Liver (tissue), 9 donors: ENCODE measurements around the gene COMMD1. TPM values are rescaled to one million over a fixed set of nuclear protein-coding genes. Genes with fewer than 3 reads are reported as not detected.
"Not testable (repeated sequence)": the region's sequence is repeated elsewhere in the genome, so short reads cannot be mapped to it uniquely, and the experiment has no call there.

ENCODE experiments used
- DNase-seq: peaks from one replicate; pipeline ENCODE4 v3.0.0-alpha.2; 2017; ENCODE audit warnings: low spot score
- H3K27ac ChIP-seq, 2 donors: one replicate each; pipeline ENCODE4 v1.7.0; 2013; ENCODE audit warnings: inconsistent platforms in 2 of 2, low read length in 2 of 2, control low read depth in 1 of 2, low read depth in 1 of 2, mild to moderate bottlenecking in 1 of 2
- H3K27me3 ChIP-seq, 4 donors: one replicate each; pipeline versions ENCODE4 v1.6.1 to v1.7.0; 2013; ENCODE audit warnings: low read length in 3 of 4, inconsistent platforms in 1 of 4, mild to moderate bottlenecking in 1 of 4, moderate library complexity in 1 of 4; ENCODE audit not compliant: control insufficient read depth in 4 of 4, insufficient read depth in 4 of 4
- H3K36me3 ChIP-seq, 4 donors: one replicate each; pipeline versions ENCODE4 v1.6.1 to v1.7.0; 2013; ENCODE audit warnings: low read length in 3 of 4, mild to moderate bottlenecking in 3 of 4, low read depth in 1 of 4, moderate library complexity in 1 of 4; ENCODE audit not compliant: control insufficient read depth in 4 of 4, insufficient read depth in 3 of 4
- H3K4me1 ChIP-seq, 4 donors: one replicate each; pipeline versions ENCODE4 v1.6.1 to v1.7.0; 2013; ENCODE audit warnings: low read length in 3 of 4, mild to moderate bottlenecking in 3 of 4, moderate library complexity in 1 of 4; ENCODE audit not compliant: control insufficient read depth in 4 of 4, insufficient read depth in 4 of 4
- H3K4me3 ChIP-seq, 3 donors: one replicate each; pipeline versions ENCODE4 v1.6.1 to v1.7.0; 2013; ENCODE audit warnings: low read length in 3 of 3, control low read depth in 1 of 3, low read depth in 1 of 3, mild to moderate bottlenecking in 1 of 3
- H3K9ac ChIP-seq, 2 donors: one replicate each; pipeline ENCODE4 v1.7.0; 2013; ENCODE audit warnings: low read length in 2 of 2, mild to moderate bottlenecking in 2 of 2, moderate library complexity in 2 of 2, control low read depth in 1 of 2, low read depth in 1 of 2
- H3K9me3 ChIP-seq, 4 donors: one replicate each; pipeline versions ENCODE4 v1.6.1 to v1.7.0; 2013; ENCODE audit warnings: low read length in 3 of 4; ENCODE audit not compliant: control insufficient read depth in 4 of 4
- EGR1 ChIP-seq, 2 donors: IDR thresholded peaks; 2 replicates each; pipeline ENCODE4 v1.6.1; 2016 to 2018; ENCODE audit warnings: antibody characterized with exemption in 2 of 2, low read depth in 2 of 2
- FOXA1 ChIP-seq: IDR thresholded peaks from 2 replicates; pipeline ENCODE4 v1.6.1; 2016; ENCODE audit warnings: antibody characterized with exemption
- FOXA2 ChIP-seq: IDR thresholded peaks from 2 replicates; pipeline ENCODE4 v1.6.1; 2016; ENCODE audit warnings: antibody characterized with exemption
- GABPA ChIP-seq, 2 donors: IDR thresholded peaks in 1 of 2; conservative IDR thresholded peaks in 1 of 2; 2 replicates each; pipeline ENCODE4 v1.6.1; 2016; ENCODE audit warnings: antibody characterized with exemption in 2 of 2, mild to moderate bottlenecking in 1 of 2, moderate library complexity in 1 of 2
- HNF4A ChIP-seq, 2 donors: conservative IDR thresholded peaks; 2 replicates each; pipeline ENCODE4 v1.6.1; 2016; ENCODE audit warnings: antibody characterized with exemption in 2 of 2, mild to moderate bottlenecking in 2 of 2
- HNF4G ChIP-seq: IDR thresholded peaks from 2 replicates; pipeline ENCODE4 v1.6.1; 2016; ENCODE audit warnings: antibody characterized with exemption
- JUND ChIP-seq, 2 donors: IDR thresholded peaks; 2 replicates each; pipeline ENCODE4 v1.6.1; 2016; ENCODE audit warnings: antibody characterized with exemption in 2 of 2
- NR2F2 ChIP-seq: IDR thresholded peaks from 2 replicates; pipeline ENCODE4 v1.6.1; 2016; ENCODE audit warnings: antibody characterized with exemption
- RAD21 ChIP-seq, 2 donors: IDR thresholded peaks; 2 replicates each; pipeline ENCODE4 v1.6.1; 2016; ENCODE audit warnings: antibody characterized with exemption in 2 of 2, mild to moderate bottlenecking in 2 of 2
- RXRA ChIP-seq, 2 donors: IDR thresholded peaks; 2 replicates each; pipeline ENCODE4 v1.6.1; 2017 to 2018; ENCODE audit warnings: antibody characterized with exemption in 2 of 2, mild to moderate bottlenecking in 1 of 2
- SP1 ChIP-seq: IDR thresholded peaks from 2 replicates; pipeline ENCODE4 v1.6.1; 2018; ENCODE audit warnings: antibody characterized with exemption, mild to moderate bottlenecking
- TAF1 ChIP-seq: conservative IDR thresholded peaks from 2 replicates; pipeline ENCODE4 v1.6.1; 2016; ENCODE audit warnings: antibody characterized with exemption, mild to moderate bottlenecking
- YY1 ChIP-seq: IDR thresholded peaks from 2 replicates; pipeline ENCODE4 v1.6.1; 2016; ENCODE audit warnings: antibody characterized with exemption, mild to moderate bottlenecking
- WGBS: extraction: QIAGEN DNeasy Blood & Tissue Kit; methylation state at CpG from one replicate; pipeline ENCODE4 v1.1.7; 2013; 5-methylcytosine and 5-hydroxymethylcytosine counted together
- polyA plus RNA-seq, 2 donors: library from polyadenylated mRNA; stranded (reverse) in 1 of 2; unstranded in 1 of 2; fragments of 200-250 nt in 1 of 2; fragments of >200 nt in 1 of 2; fragmentation: Nextera tagmentation in 1 of 2; extraction: Ambion mirVana in 1 of 2; gene quantifications; one replicate each; pipeline versions ENCODE4 v1.2.1 to v1.2.3, GENCODE V29; 2013 to 2015
- total RNA-seq, 2 donors: library from RNA; depleted of rRNA; stranded (reverse); fragments of >200 nt; gene quantifications; one replicate each; pipeline ENCODE4 v1.2.3, GENCODE V29; 2014
- TF ChIP-seq, protein P1 (sequence below): IDR thresholded peaks from 2 replicates; pipeline ENCODE4 v1.6.1; 2016; ENCODE audit warnings: antibody characterized with exemption
- TF ChIP-seq, protein P2 (sequence below): IDR thresholded peaks from 2 replicates; pipeline ENCODE4 v1.6.1; 2016; ENCODE audit warnings: antibody characterized with exemption, mild to moderate bottlenecking
- TF ChIP-seq, protein P3 (sequence below): fragments of 150-350 bp; IDR thresholded peaks from 2 replicates; pipeline ENCODE4 v1.5.1; 2017; ENCODE audit warnings: improper control_type of control experiment, low read depth, low read length; ENCODE audit not compliant: missing input control
- TF ChIP-seq, protein P4 (sequence below): IDR thresholded peaks from 2 replicates; pipeline ENCODE4 v1.6.1; 2016; ENCODE audit warnings: antibody characterized with exemption
- donor health status: healthy.
- donor health status: healthy.
- donor health status: healthy.
- donor health status: healthy.
- donor health status: healthy.

Gene COMMD1
- total and polyA plus RNA-seq, 4 donors: 17.4 to 47.9 (median 20.7) TPM

DNA sequence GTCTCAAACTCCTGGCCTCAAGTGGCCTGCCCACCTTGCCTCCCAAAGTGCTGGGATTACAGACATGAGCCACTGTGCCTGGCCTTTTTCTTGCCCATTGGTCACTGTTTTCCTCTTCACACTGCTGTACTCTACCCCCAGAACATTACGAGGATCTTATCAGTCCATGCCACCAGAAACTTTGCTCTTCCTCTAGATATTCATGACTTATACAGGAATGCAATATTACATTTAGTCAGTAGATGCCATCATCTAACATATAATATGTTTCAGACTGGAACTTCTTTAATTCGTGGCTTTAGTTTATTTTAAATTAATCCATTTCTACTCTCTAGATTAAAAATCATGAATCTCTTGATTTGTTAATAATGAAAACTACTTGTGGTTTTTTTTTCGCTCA, 135.5 kb downstream of the COMMD1 start:
- Histone ChIP-seq H3K27me3 (no peaks in the 10 kb centered on the region), H3K9me3 (peaks cover 0 to 3% (median under 1%) of the 10 kb centered on the region in 4 donors), H3K36me3 (no peaks in the 10 kb centered on the region), H3K27ac (no peak overlapping the region), H3K4me1 (peaks cover 0 to 2% (median 0%) of the 10 kb centered on the region in 4 donors), H3K4me3 (no peak overlapping the region), H3K9ac (no peak overlapping the region)
- TF ChIP-seq RAD21 (IDR thresholded peaks at IDR 0.05): no peak
- no peak for TF ChIP-seq TAF1
- TF ChIP-seq, protein P1, sequence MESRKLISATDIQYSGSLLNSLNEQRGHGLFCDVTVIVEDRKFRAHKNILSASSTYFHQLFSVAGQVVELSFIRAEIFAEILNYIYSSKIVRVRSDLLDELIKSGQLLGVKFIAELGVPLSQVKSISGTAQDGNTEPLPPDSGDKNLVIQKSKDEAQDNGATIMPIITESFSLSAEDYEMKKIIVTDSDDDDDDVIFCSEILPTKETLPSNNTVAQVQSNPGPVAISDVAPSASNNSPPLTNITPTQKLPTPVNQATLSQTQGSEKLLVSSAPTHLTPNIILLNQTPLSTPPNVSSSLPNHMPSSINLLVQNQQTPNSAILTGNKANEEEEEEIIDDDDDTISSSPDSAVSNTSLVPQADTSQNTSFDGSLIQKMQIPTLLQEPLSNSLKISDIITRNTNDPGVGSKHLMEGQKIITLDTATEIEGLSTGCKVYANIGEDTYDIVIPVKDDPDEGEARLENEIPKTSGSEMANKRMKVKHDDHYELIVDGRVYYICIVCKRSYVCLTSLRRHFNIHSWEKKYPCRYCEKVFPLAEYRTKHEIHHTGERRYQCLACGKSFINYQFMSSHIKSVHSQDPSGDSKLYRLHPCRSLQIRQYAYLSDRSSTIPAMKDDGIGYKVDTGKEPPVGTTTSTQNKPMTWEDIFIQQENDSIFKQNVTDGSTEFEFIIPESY: no peak
- no peak for TF ChIP-seq YY1
- TF ChIP-seq, protein P2, sequence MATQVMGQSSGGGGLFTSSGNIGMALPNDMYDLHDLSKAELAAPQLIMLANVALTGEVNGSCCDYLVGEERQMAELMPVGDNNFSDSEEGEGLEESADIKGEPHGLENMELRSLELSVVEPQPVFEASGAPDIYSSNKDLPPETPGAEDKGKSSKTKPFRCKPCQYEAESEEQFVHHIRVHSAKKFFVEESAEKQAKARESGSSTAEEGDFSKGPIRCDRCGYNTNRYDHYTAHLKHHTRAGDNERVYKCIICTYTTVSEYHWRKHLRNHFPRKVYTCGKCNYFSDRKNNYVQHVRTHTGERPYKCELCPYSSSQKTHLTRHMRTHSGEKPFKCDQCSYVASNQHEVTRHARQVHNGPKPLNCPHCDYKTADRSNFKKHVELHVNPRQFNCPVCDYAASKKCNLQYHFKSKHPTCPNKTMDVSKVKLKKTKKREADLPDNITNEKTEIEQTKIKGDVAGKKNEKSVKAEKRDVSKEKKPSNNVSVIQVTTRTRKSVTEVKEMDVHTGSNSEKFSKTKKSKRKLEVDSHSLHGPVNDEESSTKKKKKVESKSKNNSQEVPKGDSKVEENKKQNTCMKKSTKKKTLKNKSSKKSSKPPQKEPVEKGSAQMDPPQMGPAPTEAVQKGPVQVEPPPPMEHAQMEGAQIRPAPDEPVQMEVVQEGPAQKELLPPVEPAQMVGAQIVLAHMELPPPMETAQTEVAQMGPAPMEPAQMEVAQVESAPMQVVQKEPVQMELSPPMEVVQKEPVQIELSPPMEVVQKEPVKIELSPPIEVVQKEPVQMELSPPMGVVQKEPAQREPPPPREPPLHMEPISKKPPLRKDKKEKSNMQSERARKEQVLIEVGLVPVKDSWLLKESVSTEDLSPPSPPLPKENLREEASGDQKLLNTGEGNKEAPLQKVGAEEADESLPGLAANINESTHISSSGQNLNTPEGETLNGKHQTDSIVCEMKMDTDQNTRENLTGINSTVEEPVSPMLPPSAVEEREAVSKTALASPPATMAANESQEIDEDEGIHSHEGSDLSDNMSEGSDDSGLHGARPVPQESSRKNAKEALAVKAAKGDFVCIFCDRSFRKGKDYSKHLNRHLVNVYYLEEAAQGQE: no peak
- TF ChIP-seq HNF4A (conservative IDR thresholded peaks at IDR 0.05): no peak
- no peak for TF ChIP-seq JUND (IDR thresholded peaks at IDR 0.05)
- no peak for TF ChIP-seq GABPA (IDR thresholded peaks at IDR 0.05 in 1 of 2, conservative IDR thresholded peaks at IDR 0.05 in 1 of 2)
- TF ChIP-seq SP1: no peak
- TF ChIP-seq FOXA1: no peak
- TF ChIP-seq EGR1 (IDR thresholded peaks at IDR 0.05; ENCODE audit: low read depth in 2 of 2): no peak
- no peak for TF ChIP-seq HNF4G
- TF ChIP-seq, protein P3, sequence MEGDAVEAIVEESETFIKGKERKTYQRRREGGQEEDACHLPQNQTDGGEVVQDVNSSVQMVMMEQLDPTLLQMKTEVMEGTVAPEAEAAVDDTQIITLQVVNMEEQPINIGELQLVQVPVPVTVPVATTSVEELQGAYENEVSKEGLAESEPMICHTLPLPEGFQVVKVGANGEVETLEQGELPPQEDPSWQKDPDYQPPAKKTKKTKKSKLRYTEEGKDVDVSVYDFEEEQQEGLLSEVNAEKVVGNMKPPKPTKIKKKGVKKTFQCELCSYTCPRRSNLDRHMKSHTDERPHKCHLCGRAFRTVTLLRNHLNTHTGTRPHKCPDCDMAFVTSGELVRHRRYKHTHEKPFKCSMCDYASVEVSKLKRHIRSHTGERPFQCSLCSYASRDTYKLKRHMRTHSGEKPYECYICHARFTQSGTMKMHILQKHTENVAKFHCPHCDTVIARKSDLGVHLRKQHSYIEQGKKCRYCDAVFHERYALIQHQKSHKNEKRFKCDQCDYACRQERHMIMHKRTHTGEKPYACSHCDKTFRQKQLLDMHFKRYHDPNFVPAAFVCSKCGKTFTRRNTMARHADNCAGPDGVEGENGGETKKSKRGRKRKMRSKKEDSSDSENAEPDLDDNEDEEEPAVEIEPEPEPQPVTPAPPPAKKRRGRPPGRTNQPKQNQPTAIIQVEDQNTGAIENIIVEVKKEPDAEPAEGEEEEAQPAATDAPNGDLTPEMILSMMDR: no peak
- TF ChIP-seq, protein P4, sequence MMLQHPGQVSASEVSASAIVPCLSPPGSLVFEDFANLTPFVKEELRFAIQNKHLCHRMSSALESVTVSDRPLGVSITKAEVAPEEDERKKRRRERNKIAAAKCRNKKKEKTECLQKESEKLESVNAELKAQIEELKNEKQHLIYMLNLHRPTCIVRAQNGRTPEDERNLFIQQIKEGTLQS: no peak
- no peak for TF ChIP-seq RXRA (IDR thresholded peaks at IDR 0.05)
- TF ChIP-seq FOXA2: no peak
- no peak for TF ChIP-seq NR2F2
- DNase-seq: no peak
- WGBS: 91% methylated on average over 3 of the region's 3 CpGs

GRCh38 chr2:62041701-62042385, 136.4 kb downstream of the COMMD1 start:
- not testable (repeated sequence) for H3K4me3 ChIP-seq, H3K4me1 ChIP-seq, DNase-seq, H3K36me3 ChIP-seq, H3K9ac ChIP-seq, H3K27ac ChIP-seq, H3K9me3 ChIP-seq, H3K27me3 ChIP-seq
- 96% methylated on average over 16 of the region's 16 CpGs for WGBS
